Prostate gland (tissue), 2 donors: ENCODE data around the gene ABHD15. TPM values are rescaled to one million over a fixed set of nuclear protein-coding genes. Genes with fewer than 3 reads are reported as not detected.

ENCODE experiments used
- DNase-seq: peaks from one replicate; pipeline ENCODE4 v3.0.0-alpha.2; 2019; ENCODE audit warnings: low spot score
- H3K27ac ChIP-seq, 2 donors: fragments of 200-600 bp; sonication (generic); 2 replicates each; pipeline ENCODE4 v1.5.1; 2017 to 2019
- H3K27me3 ChIP-seq: fragments of 200-600 bp; sonication (generic); replicated peaks from 2 replicates; pipeline ENCODE4 v1.5.1; 2019; ENCODE audit not compliant: insufficient read depth
- H3K36me3 ChIP-seq, 2 donors: fragments of 200-600 bp; sonication (generic); 1 replicate in 1 of 2; 2 replicates in 1 of 2; pipeline versions ENCODE4 v1.5.1 to v1.8.1; 2017 to 2019
- H3K4me1 ChIP-seq: fragments of 200-600 bp; sonication (generic); replicated peaks from 2 replicates; pipeline ENCODE4 v1.5.1; 2019
- H3K4me3 ChIP-seq, 2 donors: fragments of 200-600 bp; sonication (generic); 2 replicates each; pipeline ENCODE4 v1.5.1; 2017 to 2019
- H3K9me3 ChIP-seq: fragments of 200-600 bp; sonication (generic); 2 replicates; pipeline ENCODE4 v1.5.1; 2017
- POLR2A ChIP-seq: fragments of 450-650 bp; IDR thresholded peaks from one replicate; pipeline ENCODE4 v1.6.1; 2016; ENCODE audit warnings: antibody characterized with exemption, mild to moderate bottlenecking
- POLR2AphosphoS5 ChIP-seq: sonication (generic); formaldehyde crosslinking; IDR thresholded peaks from one replicate; pipeline ENCODE4 v1.6.1; 2017; ENCODE audit warnings: antibody characterized with exemption
- WGBS: methylation state at CpG from one replicate; pipeline ENCODE4 v1.1.5; 2018; 5-methylcytosine and 5-hydroxymethylcytosine counted together
- intact Hi-C: fragments of 100-400 bp; cut with DNase I; formaldehyde crosslinking; loops from one replicate; pipeline ENCODE4 v1.14.2; 2022
- total RNA-seq, 2 donors: library from RNA; depleted of rRNA; stranded (reverse); fragments of >200 nt; gene quantifications; one replicate each; pipeline ENCODE4 v1.1.0, GENCODE V29; 2016
- TF ChIP-seq, protein P1 (sequence below), 4 experiments: fragments of 200-600 bp in 2 of 4; fragments of 450-650 bp in 2 of 4; sonication (generic) in 2 of 4; IDR thresholded peaks; 1 replicate in 3 of 4; 2 replicates in 1 of 4; pipeline ENCODE4 v1.5.1; 2016 to 2019; ENCODE audit warnings: antibody characterized with exemption in 4 of 4, mild to moderate bottlenecking in 2 of 4, moderate library complexity in 2 of 4

The ABHD15 gene
- total RNA-seq, 2 donors from 2014 or later, result 9.1 to 14.8 TPM

DNA sequence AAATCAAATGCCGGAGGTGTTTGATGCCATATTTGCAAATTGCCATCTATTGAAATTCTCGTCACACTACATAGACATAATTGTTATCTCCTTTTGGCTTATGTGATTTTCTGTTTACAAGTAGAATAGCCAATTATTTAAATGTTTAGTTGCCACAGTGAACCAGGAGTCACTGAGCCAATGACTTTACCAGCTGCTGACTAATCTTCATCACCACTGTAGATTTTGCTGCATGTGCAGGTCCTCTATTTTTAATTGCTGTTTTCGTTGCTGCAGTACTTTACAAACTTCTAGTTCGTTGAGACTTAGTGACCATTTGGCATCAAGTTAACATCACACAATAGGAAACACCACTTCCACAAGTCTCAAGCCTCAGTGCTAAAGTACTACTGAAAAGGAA lies 22.8 kb downstream of the ABHD15 start:
- 81% methylated on average over 4 of the region's 4 CpGs for WGBS

DNA sequence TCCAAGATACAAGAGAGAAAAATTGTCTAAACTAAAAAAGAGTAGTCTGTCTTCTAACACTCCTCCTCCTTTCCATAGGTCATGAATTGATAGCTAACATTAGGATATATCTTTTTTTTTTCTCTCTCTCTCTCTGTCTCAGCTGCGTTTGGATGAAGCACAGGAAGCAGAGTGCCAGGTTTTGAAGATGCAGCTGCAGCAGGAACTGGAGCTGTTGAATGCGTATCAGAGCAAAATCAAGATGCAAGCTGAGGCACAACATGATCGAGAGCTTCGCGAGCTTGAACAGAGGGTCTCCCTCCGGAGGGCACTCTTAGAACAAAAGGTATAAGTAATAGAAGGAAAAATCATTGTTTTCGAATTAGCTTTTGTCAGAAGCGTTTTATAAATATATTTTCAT lies 32.9 kb downstream of the ABHD15 start:
- 85% methylated on average over 8 of the region's 8 CpGs for whole genome bisulfite sequencing
- intact Hi-C loops, result no loop called here
- peaks cover 0 to 3% of the 10 kb centered on the region in 2 donors for H3K36me3 ChIP-seq

More for the DNA sequence above, 22.8 kb downstream of the ABHD15 start:
- Histone ChIP-seq H3K4me1 (no peaks in the 10 kb centered on the region), H3K9me3 (no peaks in the 10 kb centered on the region), H3K36me3 (peaks cover 0 to 6% of the 10 kb centered on the region in 2 donors), H3K27me3 (no peaks in the 10 kb centered on the region), H3K4me3 (no peak overlapping the region), H3K27ac (no peak overlapping the region)
- TF ChIP-seq, protein P1, sequence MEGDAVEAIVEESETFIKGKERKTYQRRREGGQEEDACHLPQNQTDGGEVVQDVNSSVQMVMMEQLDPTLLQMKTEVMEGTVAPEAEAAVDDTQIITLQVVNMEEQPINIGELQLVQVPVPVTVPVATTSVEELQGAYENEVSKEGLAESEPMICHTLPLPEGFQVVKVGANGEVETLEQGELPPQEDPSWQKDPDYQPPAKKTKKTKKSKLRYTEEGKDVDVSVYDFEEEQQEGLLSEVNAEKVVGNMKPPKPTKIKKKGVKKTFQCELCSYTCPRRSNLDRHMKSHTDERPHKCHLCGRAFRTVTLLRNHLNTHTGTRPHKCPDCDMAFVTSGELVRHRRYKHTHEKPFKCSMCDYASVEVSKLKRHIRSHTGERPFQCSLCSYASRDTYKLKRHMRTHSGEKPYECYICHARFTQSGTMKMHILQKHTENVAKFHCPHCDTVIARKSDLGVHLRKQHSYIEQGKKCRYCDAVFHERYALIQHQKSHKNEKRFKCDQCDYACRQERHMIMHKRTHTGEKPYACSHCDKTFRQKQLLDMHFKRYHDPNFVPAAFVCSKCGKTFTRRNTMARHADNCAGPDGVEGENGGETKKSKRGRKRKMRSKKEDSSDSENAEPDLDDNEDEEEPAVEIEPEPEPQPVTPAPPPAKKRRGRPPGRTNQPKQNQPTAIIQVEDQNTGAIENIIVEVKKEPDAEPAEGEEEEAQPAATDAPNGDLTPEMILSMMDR (IDR thresholded peaks at IDR 0.05), result no peak
- TF ChIP-seq POLR2AphosphoS5, result no peak
- no peak for TF ChIP-seq POLR2A
- intact Hi-C loops, result no loop called here
- DNase-seq, result no peak

DNA sequence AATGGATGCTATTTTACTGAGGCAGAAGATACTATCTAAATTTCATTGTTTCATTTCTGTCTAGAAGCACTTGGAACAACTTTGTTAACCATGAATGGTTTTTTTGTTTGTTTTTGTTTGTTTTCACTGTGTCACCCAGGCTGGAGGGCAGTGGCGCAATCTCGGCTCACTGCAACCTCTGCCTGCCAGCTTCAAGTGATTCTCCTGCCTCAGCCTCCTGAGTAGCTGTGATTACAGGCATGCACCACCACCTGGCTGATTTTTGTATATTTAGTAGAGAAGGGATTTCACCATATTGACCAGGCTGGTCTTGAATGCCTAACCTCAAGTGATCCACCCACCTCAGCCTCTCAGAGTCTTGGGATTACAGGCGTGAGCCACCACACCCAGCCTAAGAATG lies 40.5 kb downstream of the ABHD15 start:
- TF ChIP-seq POLR2AphosphoS5 (no peak), POLR2A (no peak)
- TF ChIP-seq, protein P1 (IDR thresholded peaks at IDR 0.05), result no peak
- Histone ChIP-seq H3K36me3 (peaks cover 0 to 3% of the 10 kb centered on the region in 2 donors), H3K9me3 (no peaks in the 10 kb centered on the region), H3K27me3 (no peaks in the 10 kb centered on the region), H3K4me1 (no peaks in the 10 kb centered on the region), H3K4me3 (no peak overlapping the region), H3K27ac (no peak overlapping the region)
- intact Hi-C loops, result no loop called here
- 89% methylated on average over 3 of the region's 3 CpGs for WGBS
- DNase-seq, result no peak

More for the DNA sequence above, 32.9 kb downstream of the ABHD15 start:
- Histone ChIP-seq H3K27me3 (no peaks in the 10 kb centered on the region), H3K4me3 (no peak overlapping the region), H3K4me1 (no peaks in the 10 kb centered on the region), H3K9me3 (no peaks in the 10 kb centered on the region), H3K27ac (no peak overlapping the region)
- DNase-seq, result no peak
- TF ChIP-seq POLR2A (no peak), POLR2AphosphoS5 (no peak)
- TF ChIP-seq, protein P1 (IDR thresholded peaks at IDR 0.05), result no peak

DNA sequence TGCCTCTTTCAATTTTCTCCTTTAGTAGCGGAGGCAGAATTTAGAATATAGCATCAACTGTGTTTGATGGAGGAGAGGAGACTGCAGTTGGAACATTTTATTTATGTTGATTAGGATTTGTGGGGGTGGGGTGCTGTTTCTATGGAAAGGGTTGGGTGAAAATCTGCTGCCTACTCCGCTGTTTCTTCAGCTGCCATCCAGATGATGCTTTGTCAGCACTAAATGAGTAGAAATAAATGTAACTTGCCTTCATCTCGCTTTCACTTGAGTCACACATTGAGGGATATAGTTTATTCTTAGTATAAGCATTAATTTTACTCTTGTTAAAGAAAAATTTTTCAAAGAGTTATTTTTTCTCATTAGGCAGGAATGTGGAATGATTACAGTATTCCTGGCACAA lies 42.1 kb downstream of the ABHD15 start:
- no peaks in the 10 kb centered on the region for H3K9me3 ChIP-seq
- H3K4me3 ChIP-seq, result no peak overlapping the region
- TF ChIP-seq POLR2AphosphoS5, result no peak
- TF ChIP-seq, protein P1 (IDR thresholded peaks at IDR 0.05), result no peak
- TF ChIP-seq POLR2A, result no peak
- H3K27ac ChIP-seq, result no peak overlapping the region
- no peaks in the 10 kb centered on the region for H3K36me3 ChIP-seq
- no peak for DNase-seq
- no peaks in the 10 kb centered on the region for H3K27me3 ChIP-seq
- intact Hi-C loops, result no loop called here
- no peaks in the 10 kb centered on the region for H3K4me1 ChIP-seq
- 96% methylated on average over 3 of the region's 3 CpGs for WGBS

DNA sequence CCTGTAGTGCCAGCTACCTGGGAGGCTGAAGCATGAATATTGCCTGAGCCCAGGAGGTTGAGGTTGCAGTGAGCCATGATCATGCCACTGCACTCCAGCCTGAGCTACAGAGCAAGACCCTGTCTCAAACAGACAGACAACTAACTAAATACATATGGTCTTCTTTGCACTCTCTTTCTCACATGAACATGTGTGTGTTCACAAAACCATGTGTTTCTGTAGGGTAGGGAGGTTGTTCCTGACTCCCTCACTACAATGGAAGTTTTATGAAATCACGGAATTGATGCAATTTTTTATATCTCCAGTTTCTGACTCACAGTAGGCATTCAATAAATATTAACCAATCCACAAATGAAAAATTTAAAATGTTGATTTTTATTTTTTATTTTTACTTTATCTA lies 48.5 kb downstream of the ABHD15 start:
- H3K4me3 ChIP-seq, result no peak overlapping the region
- H3K27ac ChIP-seq, result no peak overlapping the region
- no peak for DNase-seq
- WGBS, result 91% methylated on average over 1 of the region's 1 CpG
- TF ChIP-seq, protein P1 (IDR thresholded peaks at IDR 0.05), result no peak
- TF ChIP-seq POLR2AphosphoS5, result no peak
- no peak for TF ChIP-seq POLR2A
- no peaks in the 10 kb centered on the region for H3K9me3 ChIP-seq
- no peaks in the 10 kb centered on the region for H3K4me1 ChIP-seq
- H3K27me3 ChIP-seq, result no peaks in the 10 kb centered on the region
- intact Hi-C loops, result no loop called here
- H3K36me3 ChIP-seq, result peaks cover 0 to 7% of the 10 kb centered on the region in 2 donors
